Peyer's patch (tissue), 4 donors: ENCODE results near the gene ING1.

Source experiments
- POLR2A ChIP-seq, 2 donors: fragments of 450-650 bp; IDR thresholded peaks; one replicate each; pipeline ENCODE4 v1.5.1; 2017; ENCODE audit warnings: antibody characterized with exemption in 2 of 2, mild to moderate bottlenecking in 2 of 2, moderate library complexity in 2 of 2
- TF ChIP-seq, protein P1 (sequence below), 6 experiments: fragments of 450-650 bp in 4 of 6; fragments of 200-600 bp in 2 of 6; sonication (generic) in 1 of 6; IDR thresholded peaks; one replicate each; pipeline ENCODE4 v1.5.1; 2017 to 2019; ENCODE audit warnings: antibody characterized with exemption in 6 of 6, mild to moderate bottlenecking in 3 of 6, moderate library complexity in 1 of 6

DNA sequence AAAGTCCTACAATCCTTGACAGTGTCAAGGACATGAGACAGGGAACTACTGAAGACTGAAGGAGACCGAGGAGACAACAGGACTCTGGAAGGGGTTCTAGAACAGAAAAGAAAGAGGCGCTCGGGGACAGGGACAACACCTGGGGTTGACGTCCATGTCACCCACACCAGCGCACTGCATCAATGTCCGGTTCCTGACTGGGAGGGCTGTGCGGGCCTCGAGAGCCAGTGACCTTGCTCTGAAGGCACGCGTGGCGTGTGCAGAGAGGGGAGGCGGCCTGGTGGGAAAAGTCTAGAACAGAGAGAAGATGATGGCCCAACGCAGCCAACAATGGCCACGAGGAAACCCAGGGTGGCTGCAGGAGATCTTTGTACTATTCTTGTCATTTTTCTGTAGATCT lies 13.3 kb upstream of the ING1 start:
- TF ChIP-seq, protein P1, sequence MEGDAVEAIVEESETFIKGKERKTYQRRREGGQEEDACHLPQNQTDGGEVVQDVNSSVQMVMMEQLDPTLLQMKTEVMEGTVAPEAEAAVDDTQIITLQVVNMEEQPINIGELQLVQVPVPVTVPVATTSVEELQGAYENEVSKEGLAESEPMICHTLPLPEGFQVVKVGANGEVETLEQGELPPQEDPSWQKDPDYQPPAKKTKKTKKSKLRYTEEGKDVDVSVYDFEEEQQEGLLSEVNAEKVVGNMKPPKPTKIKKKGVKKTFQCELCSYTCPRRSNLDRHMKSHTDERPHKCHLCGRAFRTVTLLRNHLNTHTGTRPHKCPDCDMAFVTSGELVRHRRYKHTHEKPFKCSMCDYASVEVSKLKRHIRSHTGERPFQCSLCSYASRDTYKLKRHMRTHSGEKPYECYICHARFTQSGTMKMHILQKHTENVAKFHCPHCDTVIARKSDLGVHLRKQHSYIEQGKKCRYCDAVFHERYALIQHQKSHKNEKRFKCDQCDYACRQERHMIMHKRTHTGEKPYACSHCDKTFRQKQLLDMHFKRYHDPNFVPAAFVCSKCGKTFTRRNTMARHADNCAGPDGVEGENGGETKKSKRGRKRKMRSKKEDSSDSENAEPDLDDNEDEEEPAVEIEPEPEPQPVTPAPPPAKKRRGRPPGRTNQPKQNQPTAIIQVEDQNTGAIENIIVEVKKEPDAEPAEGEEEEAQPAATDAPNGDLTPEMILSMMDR (IDR thresholded peaks at IDR 0.05) = no peak
- no peak for TF ChIP-seq POLR2A (IDR thresholded peaks at IDR 0.05)
